GM21381 (cell line): ENCODE measurements around the gene GAPDH.
"Not testable (repeated sequence)": the region's sequence is repeated elsewhere in the genome, so short reads cannot be mapped to it uniquely, and the experiment has no call there.

Source experiments
- ATAC-seq: cut with Tn5 transposase; IDR thresholded peaks from one replicate; pipeline ENCODE4 v1.9.1; 2021; ENCODE audit warnings: mild to moderate bottlenecking, moderate library complexity; ENCODE audit not compliant: unreplicated experiment

Gene GAPDH

DNA sequence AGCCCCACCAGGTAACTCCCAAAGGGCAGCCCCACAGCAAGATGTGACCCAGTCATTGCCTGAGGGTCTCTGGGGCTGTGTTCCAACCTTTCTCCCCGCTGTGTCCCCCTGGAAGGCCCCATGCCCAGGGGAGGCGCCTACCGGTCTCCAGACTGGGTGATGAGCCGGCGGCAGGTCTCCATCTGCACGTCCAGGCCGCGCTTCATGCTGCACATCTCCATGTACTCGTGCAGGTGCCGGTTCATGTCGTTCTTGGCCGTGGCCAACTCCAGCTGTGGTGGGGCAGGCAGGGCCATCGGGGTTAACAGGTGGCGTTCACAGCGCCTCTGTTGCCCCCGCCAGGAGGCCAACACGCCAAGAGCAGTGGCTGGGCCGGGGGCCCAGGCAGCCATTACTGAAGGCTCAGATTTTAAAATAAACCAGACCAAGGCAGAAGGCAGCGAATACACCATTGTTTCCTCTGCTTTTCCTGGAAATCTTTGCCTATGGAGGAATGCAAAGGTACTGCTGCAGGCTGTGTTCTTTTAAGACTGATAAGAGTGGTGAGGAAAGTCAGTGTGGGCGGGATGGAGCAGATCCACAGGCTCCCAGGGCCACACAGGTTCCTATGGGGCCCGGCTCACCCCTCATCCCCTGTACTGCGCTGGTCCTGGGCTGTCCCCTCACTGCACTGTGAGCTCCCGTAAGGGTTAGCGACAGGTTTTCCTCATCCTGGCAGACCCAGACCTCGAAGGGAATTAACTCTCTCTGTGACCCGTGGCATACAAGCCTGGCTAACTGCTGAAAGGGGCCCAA lies 7.3 kb downstream of the GAPDH start:
- no peak for ATAC-seq

DNA sequence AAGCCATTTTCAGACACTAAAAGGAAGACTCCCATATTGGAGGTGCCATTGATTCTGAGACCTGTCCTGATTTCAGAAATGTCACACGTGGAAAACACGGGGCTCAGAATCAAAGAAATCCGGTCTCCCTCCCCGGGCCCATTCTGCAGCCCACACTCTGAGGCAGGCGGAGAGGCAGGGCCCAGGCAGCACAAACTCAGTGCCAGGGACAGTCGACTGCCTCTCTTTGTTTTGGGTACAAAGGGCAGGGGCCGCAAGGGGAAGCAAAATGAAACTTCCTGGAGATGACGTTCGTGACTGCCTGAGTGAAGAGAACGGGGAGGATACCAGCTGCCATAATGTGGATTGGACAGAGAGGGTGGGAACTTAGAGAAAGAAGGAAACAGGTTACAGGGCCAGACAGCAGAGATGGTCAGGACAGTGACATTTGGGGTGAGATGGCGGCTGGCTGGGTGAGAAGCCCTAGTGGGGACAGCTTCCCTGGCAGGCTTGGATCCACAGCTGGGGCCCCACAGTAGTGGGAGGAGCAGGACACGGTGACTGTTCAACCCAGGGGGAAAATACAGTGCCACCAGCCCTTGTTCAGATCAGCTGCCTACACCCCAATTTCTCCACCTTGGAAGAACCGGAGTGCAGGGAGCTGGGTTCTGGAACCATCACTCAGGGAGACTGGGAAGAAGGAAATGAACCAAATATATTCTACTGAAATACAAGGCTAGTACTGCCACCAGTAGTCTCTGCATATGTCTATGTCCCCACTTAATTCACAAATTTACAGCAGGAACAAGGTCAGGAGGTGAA lies 8.1 kb downstream of the GAPDH start:
- ATAC-seq: no peak

DNA sequence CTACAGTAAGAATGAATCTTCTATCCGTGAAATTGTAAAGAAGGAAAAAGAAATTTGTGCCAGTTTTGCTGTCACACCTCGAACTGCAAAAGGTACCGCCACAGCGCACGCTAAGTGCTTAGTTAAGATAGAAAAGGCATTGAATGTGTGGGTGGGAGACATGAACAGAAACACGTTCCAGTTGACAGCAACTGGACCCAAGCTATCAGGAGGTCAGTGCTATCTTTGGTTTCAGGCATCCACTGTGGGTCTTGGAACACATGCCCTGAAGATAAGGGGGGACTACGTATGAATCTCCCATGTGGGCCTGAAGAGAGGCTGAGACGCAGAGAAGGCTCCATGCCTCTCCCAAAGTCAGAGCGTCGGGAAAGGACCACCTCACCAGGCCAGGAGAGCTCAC lies 11.7 kb downstream of the GAPDH start:
- no peak for ATAC-seq

DNA sequence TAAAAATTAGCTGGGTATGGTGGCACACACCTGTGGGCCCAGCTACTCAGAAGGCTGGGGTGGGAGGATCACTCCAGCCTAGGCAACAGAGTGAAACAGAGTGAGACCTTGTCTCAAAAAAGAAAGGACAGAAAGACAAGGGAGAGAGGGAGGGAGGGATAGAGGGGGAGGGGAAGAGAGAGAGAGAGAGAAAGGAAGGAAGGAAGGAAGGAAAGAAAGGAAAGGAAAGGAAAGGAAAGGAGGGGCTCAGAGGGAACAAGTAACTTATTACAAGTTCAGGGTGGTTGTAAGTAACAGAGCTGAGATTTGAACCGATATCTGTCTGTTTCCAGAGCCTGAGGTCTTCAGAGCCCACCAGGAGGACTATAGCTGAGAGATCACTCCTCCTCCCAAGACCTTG lies 13.2 kb downstream of the GAPDH start:
- ATAC-seq: no peak

DNA sequence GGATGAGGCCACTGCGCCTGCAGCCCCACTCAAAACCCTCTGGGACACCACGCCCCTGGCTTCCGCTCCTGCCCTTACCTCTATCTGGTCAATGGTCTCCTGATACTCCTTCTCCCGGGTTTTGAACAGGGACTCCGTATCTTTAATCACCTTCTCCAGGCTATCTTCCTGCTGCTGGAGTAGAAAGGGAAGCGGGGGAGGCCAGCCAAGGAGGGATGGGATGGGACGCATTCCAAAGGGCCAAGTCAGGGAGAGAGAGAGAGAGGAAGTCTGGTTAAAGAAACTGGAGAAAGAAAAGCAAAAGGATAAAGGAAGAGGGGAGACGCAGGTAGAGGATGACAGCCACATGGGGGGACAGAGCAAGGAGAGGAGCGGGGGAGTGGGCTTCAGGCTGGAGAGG lies 13.7 kb downstream of the GAPDH start:
- ATAC-seq: no peak

DNA sequence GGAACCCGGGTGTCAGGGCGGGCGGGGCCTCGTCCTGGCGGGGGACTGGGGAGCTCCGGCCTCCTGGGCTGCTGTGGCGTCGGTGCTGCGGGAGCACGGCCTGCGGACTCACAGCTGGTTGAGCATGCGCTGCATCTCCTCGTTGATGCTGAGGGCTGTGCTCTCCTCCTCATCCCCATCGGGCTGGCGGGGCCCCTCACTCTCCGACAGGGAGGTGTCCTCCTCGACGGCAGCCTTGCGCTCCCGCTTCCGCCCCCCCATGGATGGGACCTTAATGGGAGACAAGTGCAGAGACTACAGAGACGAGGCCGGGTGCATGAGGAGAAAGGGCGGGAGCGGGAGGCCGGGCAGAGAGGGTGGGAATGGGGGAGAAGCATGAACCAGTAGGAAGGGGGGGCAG lies 14.2 kb downstream of the GAPDH start:
- ATAC-seq: no peak

DNA sequence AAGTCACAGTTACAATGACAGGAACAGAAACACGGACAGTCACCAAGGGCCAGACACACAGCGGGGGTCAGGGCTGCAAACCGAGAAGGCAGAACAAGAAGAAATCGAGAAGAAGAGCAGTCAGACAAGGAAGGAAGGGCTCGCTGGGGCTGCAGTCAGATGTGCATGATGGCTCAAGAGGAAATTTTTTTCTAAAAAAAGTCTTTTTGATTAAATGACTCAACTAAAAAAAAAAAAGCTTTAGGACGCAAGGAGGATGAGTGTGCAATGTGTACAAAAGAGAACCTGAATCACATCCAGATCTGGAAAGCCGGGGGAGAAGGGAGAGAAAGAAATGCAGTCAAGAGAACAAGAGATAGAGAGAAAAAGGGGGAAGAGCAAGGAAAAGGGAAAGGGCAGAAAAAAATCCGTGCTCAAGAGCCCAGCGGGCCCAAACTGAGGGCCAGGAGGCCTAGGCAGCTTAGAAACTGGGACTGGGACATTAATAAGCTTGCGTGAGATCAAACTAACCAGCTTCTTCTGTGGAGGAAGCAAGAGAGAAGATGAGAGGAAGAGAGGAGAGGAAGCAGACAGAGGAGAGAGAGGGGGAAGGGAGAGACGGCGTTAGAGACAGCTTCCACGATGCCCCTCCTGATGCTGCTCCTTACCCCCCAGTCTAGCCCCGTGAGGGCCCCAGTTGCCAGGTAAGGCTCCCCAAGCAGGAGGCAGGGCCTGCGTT lies 14.8 kb downstream of the GAPDH start:
- ATAC-seq: no peak

DNA sequence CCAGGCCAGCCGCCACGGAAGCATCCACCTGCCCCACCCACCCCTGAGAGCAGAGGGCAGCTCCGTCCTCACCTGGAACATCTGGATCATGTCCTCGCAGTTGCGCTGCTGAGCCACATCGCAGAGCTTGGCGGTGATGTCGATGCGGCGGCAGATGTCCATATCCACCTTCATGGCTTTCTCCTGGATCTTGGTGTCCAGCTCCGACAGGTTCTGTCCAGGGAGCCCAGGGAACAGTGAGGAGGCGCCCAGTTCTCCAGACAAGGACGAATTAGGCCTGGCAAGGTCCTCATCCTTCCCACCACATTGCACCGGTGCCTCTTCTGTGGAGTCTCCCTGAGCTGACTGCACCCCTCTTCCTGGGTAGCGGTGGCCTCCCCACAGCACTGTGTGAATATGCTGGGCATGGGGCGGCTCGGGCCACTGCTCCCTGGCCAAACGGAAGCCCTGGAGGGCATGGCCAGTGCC lies 15.4 kb downstream of the GAPDH start:
- ATAC-seq: no peak

DNA sequence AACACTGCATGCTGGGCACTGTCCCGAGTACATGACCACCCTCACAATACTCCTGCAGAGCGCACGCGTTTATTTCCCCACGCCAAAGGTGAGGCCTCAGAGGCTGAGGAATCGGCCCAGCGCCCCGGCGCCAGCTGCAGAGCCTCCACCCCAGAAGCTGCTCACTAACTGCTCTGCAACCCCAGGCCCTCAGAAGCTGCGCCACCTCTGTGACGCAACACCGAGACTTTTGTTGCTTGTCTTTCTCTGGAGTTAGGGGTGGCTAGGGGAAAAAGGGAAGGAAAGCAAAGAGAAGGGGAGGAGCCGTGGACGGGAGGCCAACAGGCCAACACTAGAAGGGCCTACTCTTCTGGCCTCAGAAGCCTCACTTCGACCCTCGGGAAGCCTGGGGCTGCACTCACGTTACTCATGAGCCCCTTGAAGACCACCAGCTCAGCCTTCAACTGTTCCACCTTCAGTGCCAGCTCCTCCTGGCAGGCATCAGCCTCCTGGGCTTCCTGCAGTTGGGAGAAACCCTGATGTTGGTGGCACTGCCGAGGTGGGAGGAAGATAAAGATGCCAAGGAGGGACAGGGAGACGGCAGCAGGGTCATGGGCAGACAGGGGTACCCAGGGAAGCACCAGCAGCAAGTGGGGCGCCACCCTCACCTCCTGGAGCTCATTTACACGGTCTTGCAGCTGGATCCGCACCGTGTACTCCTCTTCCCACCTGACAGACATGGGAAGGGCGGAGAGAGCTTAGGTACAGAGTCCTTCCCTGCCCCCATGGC lies 16.2 kb downstream of the GAPDH start:
- no peak for ATAC-seq

DNA sequence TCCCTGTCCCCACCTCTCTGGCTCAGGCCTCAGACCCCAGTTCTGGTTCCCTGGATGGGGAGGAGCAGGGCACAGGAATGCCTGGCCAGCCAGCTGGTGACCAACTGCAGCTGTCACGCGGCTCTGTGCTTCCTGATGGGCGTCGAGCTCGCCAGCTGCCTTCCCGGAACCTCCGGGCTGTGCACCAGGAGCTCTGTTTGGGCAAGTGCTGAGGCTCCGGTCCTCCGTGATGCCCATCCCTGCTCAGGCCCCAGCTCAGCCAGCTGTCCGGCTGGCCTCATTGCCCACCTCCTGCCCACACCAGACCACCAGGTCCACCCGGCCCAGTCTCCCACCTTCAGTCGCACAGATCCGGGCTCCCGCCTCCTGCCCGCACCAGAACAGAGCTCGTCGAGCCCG lies 16.7 kb downstream of the GAPDH start:
- ATAC-seq: no peak

DNA sequence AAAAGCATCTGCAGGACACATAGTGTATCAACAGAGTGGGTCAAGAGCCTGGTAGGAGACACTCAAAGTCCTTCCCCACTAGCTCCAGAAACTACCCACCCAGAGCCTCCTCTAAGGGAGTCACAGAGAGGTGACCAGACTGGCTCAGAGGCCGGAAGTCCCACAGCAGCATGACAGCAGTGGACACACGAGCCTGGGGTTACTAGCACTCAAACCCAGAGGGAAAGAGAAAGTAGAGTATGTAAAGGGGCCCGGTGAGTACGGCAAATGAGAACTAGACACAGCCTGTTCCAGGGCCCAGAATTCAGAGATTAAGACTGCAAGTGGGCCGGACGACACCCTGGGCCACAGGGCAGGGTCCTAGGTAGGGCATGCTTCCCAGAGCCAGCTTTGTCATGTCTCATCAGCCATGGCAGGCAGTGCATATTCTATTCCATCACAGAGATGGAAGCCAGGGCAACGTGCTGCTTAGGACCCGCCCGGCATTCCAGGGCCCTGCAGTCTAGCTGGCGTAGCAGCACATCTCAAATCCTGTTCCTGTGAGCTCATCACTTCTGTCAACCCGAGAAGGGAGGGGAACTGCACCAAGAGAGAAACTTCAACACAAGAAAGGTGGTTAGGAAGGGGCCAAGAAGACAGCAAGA lies 17.3 kb downstream of the GAPDH start:
- ATAC-seq: no peak

DNA sequence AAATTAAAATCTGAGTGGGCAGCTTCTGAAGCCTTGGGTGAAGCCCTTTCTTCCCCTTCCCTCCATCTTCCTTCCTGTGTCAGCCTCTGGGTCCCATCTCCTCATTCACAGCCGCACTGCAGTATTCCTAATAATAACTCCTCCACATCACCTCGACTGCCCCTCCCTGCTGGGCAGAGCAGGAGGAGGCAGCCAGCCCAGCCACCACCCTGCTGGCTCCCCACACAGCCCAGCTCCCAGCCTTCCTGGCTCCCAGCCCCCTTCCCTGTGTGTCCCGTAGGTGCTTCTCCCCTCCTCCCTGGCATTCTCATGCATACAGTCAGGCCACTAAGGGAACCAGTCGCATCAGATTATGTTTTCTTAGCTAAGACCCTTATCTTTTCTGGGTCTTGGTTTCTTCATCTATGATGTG lies 17.8 kb downstream of the GAPDH start:
- ATAC-seq: no peak

DNA sequence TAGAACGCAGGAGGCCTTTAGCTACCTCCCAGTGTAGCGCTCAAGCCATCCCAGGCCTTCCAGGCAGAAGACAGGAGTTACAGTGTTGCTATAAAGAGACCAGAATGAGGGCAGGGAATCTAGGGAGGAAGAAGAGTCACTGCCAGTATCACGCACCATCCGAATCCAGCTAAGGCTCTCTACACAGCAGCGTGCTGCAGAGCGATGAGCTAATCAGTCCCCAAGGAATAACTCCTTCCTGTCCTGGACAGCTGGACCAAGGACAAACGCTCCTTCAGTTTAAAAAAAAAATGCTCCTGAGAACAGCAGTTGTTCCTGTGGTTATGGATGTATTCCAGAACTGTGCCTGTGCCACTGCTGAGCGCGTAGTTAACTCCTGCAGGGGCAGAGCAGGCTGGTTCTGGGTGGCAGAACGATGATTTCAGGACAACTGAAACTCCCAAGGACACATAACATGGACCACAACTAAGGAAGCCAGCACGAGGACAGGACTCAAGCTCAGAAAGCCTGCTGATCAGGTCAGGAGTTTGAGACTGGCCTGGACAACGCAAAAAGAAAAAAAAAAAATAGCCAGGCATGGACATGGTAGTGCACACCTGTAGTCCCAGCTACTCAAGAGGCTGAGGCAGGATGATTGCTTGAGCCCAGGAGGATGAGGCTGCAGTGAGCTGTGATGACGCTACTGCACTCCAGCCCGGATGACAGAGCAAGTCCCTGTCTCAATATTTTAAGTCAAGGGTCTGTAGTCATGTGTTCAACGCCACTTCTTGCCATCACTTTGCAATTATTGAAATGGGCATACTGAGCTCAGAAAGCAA lies 18.9 kb downstream of the GAPDH start:
- ATAC-seq: no peak

DNA sequence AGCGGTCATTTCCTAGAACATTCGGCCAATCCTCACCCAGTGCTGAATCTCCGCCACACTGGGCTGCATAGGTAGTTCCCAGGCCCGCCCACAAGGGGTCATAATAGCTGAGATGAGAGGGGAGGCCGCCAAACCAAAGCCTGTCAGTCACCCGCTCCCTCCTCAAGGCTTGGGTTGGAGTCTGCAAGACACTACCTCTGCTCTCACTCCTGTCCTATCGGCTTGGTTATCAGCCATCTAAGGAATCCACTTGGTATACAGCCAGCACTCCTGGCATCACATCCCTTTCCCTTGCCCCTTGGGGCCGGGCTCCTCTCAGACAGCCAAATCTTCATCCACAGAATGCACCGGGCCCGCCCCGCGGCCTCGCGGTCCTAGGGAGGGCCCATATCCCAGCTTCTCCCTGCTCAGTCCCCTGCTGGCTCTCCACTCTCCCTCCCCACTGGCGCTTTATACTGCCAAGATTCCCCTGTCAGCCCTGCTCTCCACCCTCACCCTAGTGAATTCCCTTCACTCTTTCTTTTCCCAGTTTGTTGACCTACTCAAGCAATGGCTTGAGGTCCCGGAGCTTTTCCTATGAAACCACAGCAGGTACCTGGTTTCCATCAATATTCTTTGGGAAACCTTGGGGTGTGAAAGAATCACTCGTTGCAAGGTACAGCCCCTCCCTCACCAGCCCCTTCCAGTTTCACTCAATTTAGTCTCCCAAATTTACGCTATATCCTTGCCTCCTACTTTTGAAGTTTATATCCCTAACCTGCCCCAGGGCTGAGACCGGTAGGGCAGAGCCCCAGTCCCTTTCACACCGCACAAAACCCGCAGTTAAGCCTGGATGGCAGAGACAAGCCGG lies 20.1 kb downstream of the GAPDH start:
- ATAC-seq: peak; percentile 38

DNA sequence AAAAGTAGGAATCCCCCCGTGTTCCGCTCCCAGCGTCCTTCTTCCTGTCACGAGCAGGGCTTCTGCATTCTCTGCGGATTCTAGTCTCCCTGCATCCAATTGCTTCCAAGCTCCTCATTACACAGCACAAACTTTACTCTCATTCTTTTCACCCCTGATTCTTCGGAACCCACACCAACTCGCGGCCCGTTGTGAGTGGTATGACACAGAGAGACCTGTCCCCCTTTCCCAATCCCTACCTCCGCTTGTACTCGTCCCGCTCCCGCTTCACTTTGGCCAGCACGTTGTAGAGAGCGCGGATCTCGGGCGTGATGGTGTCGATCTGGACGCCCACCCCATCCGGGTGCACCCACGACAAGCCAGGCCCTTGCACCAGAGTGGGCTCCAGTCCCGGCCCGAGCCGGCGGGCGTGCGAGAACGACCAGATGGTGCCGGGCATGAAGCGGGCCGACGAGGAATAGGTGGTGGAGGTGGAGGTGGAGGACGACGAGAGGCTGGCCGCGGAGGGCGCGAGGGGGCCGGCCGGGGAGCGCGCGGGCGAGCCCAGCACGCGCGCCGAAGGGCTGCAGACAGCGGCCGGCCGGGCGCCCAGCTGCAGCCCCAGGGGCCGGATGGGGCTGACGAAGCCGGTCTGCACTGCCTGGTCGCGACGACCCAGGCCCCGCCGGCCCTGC lies 20.8 kb downstream of the GAPDH start:
- peak; percentile 17 for ATAC-seq

DNA sequence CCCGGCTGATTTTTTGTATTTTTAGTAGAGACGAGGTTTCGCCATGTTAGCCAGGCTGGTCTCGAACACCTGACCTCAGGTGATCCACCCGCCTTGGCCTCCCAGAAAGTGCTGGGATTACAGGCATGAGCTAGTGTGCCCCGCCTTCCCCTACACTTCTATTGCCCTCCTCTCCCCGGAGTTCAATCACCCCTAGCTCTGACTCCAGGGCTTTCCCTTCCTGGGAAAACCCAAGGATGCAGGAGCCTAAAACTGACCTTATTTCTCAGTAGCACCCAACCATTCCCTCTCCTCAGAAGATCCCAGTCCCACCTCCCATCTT lies 22.1 kb downstream of the GAPDH start:
- ATAC-seq: not testable (repeated sequence)

DNA sequence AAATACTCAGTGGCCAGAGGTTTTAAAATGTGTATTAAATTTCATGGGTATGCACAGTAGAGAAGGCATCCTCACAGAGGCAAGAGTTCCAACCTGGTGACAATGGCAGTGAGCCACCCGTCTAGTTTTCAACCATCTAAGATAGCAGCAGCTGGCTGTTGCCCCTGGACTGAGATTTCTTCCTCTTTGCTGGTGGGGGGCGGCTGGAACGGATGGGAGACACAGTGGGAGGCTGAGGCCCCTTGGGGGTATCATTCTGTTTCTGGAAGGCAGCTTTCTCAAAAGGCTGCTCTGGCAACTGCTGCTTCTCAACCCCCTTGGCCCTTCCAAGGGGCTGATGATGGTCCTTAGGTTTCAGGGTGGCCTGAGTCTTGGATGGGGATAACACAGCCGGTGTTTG lies 22.5 kb downstream of the GAPDH start:
- no peak for ATAC-seq
